Activated CD8-positive, alpha-beta memory T cell treated with anti-CD3 and anti-CD28 coated beads for 1 hour (primary cell): ENCODE results near the gene RNF13.
"Not testable (repeated sequence)": the region's sequence is repeated elsewhere in the genome, so short reads cannot be mapped to it uniquely, and the experiment has no call there.

Source experiments
- DNase-seq, 2 donors: peaks; one replicate each; pipeline ENCODE4 v3.0.0-alpha.2; 2020; ENCODE audit warnings: low read depth in 1 of 2; ENCODE audit errors: extremely low read depth in 1 of 2

RNF13 gene

DNA sequence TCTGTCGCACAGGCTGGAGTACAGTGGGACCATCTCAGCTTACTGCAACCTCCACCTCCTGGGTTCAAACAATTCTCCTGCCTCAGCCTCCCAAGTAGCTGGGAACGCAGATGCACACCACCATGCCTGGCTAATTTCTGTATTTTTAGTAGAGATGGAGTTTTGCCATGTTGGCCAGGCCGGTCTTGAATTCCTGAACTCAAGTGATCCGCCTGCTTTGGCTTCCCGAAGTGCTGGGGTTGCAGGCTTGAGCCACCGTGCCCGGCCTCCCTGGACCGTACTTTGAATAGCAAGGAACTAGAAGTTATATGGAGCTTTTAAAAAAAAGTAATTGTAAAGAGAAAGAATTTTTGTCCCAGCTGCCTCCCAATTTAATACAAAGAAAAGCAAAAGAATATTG lies 12.3 kb upstream of the RNF13 start:
- no peak for DNase-seq

DNA sequence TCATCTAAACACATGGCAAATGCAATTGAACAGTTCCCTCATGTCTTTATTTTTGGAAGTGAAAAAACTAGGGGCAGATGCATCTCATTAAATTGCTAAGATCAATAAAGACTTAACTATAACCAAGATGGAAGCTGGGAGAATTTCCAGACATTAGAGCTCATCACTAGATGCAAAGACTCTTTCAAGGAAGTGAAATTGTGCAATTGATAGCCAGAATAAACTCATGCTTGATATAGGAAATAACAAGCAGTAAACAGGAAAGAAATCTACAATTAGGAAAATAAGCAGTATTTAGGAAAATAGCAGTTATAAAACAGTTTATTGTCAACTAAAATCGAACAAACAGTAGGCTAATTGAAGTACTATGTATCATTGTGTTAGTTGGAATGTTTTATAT lies 11.8 kb upstream of the RNF13 start:
- DNase-seq: no peak

DNA sequence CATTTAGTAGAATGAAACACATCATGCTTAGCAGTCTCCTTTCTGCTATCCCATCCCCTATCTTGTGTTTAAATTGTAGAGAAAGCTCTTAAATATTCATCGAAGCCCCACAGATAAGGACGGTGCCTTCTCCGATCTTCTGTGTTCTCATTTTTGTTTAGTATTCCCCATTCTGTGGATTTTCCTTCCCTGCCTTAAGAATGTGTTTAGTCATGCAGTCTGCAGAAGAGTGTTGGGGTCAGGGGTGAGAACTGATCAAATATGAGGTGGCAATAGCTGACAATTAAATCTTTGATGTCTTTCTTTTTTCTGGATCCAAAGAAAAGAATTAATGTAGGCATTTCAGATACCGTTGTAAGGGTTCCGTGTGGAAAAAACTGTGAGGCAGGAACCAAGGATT lies 11.4 kb upstream of the RNF13 start:
- DNase-seq: no peak

DNA sequence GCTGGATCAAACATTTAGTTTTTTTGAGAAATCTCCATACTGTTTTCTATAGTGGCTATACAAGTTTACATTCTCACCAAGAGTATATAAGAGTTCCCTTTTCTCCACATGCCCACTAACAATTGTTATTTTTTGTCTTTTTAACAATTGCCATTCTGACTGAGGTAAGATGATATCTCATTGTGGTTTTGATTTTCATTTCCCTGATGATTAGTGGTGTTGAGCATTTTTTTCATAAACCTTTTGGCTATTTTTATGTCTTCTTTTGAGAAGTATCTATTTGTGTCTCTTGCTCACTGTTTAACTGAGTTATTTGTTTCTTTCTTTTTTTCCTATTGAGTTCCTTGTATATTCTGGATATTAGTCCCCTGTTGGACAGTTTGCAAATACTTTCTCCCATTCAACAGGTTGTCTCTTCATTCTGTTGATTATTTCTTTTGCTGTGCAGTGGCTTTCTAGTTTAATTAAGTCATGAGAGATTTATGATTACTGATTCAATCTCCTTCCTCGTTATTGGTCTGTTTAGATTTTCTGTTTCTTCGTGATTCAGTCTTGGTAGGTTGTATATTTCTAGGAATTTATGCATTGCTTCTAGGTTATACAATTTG lies 6.7 kb upstream of the RNF13 start:
- DNase-seq: no peak

DNA sequence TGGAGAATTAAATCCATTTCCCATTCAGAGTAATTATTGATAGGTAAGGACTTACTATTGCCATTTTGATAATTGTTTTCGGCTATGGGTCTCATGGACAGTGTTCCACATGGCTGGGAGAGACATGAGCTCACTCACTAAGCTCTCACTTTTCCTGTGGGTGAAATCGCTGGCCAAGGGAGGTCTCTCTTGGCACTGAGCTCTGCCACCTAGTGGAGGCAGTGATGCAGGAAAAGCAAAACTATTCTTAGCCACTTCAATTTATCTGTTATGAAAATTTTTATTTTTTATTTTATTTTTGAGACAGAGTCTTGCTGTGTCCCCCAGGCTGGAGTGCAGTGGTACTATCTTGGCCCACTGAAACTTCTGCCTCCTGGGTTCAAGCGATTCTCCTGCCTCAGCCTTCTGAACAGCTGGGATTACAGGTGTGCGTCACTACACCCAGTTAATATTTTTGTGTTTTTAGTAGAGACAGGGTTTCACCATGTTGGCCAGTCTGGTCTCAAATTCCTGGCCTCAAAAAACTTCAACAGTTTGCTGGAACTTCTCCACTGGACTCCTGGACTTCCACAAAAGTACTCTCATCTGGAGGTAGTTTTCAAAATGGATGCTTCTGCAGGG lies 4.7 kb upstream of the RNF13 start:
- peak in 1 of 2 donors; percentile 28 for DNase-seq

DNA sequence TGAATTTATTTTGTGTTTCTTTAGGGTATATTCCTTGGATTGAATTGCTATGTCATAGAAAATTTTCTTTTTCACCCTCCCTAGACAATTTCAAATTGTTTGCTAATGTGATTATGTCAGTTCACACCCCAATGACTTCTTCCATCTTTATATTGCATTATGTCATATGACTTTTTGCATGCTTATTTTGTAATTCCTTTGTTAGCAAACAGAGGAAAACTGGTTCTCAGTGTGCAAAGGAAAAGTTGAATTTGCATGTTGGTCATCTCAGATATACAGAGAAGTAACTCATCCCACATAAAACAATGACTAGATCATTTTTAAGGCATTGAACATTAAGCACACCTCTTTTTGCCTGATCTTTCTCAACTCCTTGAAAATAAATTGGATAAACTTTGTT lies 3.3 kb upstream of the RNF13 start:
- DNase-seq: no peak

DNA sequence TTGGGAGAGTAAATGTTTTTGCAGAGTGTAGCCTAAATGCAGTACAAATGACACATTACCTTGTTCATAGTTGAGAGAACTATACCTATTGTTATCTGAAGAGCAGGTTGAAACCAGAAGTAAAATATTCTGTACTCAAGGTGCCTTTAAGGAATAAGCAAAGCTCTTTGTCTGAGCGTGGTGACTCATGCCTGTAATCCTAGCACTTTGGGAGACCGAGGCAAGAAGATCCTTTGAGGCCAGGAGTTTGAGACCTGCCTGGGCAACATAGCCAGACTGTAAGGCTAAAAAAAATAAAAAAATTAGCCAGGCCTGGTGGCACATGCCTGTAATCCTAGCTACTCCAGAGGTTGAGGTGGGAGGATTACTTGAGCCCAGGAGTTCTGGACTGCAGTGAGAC lies 2.2 kb upstream of the RNF13 start:
- no peak for DNase-seq

DNA sequence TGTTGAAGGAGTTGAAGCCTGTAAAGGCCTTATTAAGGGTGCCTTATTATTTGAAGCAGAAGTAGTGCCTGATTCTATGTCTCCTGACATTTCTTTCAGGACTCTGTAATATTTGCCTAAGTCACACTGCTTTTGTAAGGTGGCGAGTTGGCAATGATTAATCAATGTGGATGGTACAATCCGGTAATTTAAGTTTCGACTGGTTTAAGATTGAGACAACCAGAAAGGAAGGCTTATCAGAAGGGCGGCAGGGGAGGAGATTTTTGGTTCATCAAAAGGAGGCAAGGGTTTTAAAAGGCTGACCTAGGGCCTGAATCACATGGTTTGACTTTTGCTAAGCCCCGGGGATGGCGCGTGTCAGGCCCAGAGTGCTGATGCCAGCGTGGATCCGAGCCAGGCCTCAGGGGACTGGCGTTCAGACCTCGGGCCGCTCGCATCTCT lies 830 bp upstream of the RNF13 start:
- no peak for DNase-seq

DNA sequence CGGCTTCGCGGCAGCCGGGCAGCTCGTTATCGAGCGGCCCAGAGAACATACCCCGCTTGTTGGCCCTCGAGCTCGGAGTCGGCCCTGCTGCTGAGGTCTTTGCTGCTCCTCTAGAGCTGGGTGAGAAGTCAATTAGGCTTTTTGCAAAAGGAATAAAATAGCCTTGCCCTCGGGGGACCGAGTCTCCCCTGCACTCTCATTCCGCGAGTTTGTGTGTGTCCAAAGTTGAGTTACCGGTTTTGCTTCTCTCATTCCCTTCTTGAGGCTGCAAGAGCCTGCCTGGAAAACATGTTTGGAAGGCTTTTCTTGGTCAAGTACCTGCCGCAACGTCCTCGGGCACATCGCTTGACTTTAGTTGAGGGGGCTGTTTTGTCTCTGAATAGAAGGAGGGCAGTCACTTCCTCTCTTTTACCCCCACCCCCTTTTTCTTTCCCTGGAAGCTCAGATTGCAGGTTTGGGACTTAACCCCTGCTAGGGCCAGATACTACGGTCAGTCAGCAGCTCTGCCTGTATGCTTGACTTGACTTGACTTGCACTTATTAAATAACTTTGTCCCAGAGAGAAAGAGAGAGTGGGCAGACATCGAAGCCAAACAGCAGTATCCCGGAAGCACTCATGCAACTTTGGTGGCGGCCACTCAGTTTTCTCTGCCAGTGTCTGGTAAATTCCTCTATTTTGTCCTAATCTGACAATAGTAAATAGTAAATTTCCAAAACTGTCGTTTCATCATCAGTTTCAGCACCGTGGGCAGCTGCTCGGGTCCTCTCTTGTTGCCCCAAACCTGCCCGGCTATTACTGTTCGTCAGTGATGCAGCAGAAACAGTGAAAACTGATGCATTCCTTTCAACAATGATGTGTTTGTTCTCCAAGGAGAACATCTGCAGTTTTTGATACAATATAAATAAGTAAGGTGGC lies 609 bp downstream of the RNF13 start:
- no peak for DNase-seq

DNA sequence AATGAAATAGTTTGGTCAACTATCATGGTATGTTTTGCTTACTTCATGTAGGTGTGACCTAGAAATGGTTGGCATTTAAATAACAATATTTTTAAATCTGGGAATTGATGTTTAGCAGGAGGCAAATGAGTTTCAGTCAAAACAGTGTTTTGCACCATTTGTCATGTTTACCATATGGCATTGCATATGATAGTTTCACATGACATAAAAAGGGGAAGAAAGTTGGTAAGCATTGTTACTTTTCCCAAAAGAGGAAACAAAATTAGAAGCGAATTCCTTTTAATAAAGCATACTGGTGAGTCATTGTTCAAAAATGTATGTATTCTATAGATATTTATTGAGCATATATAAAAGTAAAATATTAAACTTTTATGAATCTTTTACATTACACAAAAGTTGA lies 2.3 kb downstream of the RNF13 start:
- no peak for DNase-seq

DNA sequence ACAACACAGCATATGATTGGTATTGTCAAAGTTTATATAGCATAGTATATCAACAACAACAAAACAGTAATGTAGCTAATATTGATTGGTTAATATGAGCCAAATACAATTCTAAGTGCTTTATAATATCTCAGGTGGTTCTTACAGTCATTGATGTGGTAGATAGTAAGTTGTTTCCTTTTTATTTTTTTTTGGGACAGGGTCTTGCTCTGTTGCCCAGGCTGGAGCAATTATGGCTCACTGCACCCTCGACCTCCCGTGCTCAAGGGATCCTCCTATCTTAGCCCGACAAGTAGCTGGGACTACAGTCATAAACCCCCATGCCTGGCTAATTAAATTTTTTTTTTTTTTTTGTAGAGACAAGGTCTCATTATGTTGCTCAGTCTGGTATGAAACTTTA lies 2.7 kb downstream of the RNF13 start:
- no peak for DNase-seq

DNA sequence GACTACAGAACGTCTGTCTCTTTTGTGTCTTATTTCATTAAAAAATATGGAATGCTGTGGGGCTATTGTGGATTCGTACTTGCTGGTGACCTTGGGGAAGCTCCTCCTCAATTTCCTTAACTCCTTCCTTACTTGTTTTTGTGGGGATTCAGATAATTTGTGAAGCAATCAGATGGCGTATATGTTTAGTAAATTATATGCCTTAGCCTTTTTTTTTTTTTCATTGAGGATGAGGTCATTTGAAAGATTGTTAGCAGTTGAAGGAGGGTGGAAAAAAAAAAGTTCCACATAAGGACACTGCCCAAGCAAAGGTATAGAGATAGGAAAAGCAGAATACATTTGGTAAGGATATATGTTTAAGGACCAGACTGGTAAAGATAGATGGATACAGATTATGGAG lies 3.3 kb downstream of the RNF13 start:
- DNase-seq: no peak

DNA sequence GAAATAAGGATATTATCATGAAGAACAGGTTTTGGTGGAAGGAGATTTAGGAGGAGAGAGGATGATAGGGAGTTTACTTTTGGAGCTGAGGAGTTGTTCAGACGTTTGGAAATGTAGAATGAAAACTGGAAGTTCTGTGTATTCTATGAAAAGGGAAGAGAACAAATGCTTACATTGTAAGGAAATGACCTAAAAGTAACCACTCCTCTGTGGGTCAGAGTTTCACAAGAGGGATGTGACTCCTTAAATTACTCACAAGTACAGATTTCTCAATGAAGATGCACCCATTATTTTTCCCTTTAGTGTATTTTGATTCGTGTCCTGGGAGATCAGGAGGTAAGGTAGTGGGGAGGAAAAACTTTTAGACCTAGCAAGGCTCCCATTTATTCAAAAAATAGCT lies 4.0 kb downstream of the RNF13 start:
- DNase-seq: no peak

DNA sequence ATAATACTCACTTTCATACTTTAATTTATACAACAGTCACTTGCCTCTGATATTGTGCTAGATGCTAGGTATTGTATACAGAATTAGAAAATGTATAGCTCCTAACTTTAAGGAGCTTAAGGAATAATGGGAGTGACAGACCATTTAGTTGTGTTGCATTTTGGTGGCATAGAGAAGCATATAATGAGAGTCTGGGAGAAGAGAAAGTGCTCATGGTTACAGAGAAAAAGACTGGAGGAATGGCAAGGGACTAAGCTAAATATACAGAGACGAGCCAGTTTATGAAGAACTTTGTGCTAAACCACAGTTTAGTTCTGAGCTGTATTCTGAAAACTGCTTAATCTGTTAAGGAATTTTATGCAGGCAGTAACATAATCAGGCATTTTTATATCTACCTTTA lies 6.4 kb downstream of the RNF13 start:
- no peak for DNase-seq

DNA sequence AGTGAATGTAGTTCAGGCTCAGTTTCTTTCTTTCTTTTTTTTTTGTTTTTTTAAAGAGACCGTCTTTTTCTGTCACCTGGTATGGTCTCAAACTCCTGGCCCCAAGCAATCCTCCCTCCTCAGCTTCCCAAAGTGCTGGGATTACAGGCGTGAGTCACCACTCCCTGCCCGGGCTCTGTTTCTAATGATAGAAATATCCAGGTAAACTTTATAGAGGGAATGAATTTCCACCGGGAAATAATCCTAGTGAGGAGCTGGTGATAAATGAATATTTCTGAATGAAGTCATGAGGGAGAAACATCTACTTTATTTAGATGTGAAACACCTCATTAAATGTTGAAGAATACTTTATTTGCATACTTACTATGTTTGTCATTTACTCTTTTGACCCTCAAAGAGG lies 7.2 kb downstream of the RNF13 start:
- no peak for DNase-seq

DNA sequence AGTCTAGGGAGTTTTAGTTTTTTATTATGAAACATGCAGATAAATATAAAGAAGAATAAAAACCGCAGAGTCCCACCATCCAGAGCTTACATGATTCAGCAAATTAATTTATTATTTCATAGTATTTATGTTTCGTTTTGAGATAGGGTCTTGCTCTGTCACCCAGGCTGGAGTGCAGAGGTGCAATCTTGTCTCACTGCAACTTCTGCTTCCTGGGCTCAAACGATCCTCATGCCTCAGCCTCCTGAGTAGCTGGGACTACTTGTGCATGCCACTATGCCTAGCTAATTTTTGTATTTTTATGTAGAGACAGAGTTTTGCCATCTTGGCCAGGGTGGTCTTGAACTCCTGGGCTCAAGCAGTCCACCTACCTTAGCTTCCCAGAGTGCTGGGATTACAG lies 13.6 kb downstream of the RNF13 start:
- no peak for DNase-seq

DNA sequence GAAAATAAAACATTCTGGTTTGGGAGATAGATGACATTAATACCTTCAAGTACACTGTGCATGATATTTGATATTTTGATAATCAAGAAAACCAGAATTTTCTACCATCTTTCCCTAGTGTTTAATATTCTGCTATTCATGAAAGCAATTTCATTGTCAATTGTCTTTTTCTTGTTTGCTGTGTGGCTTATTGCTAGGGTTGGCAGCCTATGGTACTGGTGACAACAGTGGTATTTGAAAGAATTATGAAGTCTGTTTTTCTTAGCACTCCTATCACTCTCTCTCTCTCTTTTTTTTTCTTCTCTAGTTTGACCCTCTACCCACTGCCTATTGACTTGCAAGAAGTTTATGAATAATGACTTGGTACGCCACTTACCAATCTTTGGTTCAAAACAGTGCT lies 15.4 kb downstream of the RNF13 start:
- DNase-seq: no peak

DNA sequence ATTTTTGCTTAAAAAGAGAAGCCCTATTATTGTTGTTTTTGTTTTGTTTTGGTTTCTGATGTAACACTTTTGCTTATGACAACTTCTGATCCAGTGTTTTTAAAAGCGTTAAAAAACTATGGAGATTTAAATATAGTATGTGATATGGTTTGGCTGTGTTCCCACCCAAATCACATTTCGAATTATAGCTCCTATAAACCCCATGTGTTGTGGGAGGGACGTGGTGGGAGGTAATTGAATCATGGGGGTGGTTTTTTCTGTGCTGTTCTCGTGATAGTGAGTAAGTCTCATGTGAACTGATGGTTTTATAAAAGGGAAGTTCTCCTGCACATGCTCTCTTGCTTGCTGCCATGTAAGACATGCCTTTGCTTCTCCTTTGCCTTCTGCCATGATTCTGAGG lies 16.6 kb downstream of the RNF13 start:
- DNase-seq: not testable (repeated sequence)

DNA sequence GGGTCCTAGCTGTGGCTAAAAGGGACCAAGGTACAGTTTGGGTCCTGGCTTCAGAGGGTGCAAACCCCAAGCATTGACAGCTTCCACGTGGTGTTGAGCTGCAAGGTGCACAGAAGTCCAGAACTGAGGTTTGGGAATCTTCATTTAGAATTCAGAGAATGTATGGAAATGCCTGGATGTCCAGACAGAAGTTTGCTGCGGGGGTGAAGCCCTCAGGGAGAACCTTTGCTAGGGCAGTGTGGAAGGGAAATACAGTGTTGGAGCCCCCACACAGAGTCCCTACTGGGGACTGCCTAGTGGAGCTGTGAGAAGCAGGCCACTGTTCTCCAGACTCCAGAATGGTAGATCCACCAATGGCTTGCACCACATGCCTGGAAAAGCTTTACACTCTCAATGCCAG lies 17.9 kb downstream of the RNF13 start:
- DNase-seq: no peak

DNA sequence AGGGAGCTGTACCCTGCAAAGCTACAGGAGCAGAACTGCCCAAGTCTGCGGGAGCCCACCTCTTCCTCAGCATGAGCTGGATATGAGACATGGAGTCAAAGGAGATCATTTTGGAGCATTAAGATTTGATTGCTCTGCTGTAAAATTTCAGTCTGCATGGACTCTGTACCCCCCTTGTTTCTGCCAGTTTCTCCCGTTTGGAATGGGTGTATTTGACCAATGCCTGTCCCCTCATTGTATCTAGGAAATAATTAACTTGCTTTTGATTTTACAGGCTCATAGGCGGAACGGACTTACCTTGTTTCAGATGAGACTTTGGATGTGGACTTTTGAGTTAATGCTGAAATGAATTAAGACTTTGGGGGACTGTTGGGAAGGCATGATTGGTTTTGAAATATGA lies 18.3 kb downstream of the RNF13 start:
- no peak for DNase-seq

DNA sequence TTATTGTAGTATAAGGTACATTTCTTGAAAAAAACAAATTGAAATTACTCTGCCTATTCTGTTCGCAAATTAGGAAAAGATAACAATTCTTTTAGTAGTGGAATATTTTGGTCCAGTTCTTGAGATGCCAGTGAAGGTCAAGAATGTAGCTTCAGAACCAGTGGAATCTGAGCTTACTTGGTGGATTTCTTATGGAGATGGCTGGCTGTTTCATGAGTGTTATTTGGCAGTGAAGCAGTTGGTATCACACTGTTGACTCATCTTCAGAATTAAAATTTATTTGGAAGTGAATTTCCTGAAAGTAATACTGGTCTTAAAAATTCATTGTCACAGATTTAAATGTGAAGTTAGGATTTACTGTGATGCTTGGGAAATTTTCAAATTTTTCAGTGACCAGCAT lies 19.1 kb downstream of the RNF13 start:
- DNase-seq: no peak

DNA sequence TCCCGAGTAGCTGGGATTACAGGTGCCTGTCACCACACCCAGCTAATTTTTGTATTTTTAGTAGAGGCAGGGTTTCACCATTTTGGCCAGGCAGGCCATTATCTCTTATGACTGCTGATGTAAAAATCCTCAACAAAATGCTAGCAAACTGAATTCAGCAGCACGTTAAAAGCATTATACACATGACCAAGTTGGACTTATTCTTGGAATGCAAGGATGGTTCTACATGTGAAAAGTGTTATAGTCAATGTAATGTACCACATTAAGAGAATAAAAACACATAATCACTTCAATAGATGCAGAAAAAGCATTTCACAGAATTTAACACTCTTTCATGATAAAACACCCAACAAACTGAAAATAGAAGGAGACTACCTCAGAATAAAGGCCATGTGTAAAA lies 20.2 kb downstream of the RNF13 start:
- DNase-seq: no peak
